Neural progenitor cell (in vitro differentiated cells): ENCODE data around the gene CSNK2A3.

Experiments
- CTCF ChIP-seq: fragments of 200-600 bp; sonication (generic); IDR thresholded peaks from 2 replicates; pipeline ENCODE4 v1.5.1; 2017; ENCODE audit warnings: antibody characterized with exemption, mild to moderate bottlenecking
- EZH2 ChIP-seq: fragments of 200-600 bp; sonication (generic); IDR thresholded peaks from 2 replicates; pipeline ENCODE4 v1.6.1; 2017; ENCODE audit warnings: antibody characterized with exemption, mild to moderate bottlenecking, moderate library complexity
- EZH2phosphoT487 ChIP-seq: fragments of 200-600 bp; sonication (generic); IDR thresholded peaks from 2 replicates; pipeline ENCODE4 v1.6.1; 2017; ENCODE audit warnings: antibody characterized with exemption

- TF ChIP-seq CTCF: no peak
- no peak for TF ChIP-seq EZH2
- no peak for TF ChIP-seq EZH2phosphoT487
These were observed 27.8 kb upstream of the CSNK2A3 start for GRCh38 chr11:11380883-11381282.
